NT2/D1 (cell line): ENCODE results near the gene PTPRN2.

Experiments used
- YY1 ChIP-seq: IDR thresholded peaks from 2 replicates; pipeline ENCODE4 v1.6.1; 2011; ENCODE audit not compliant: insufficient read length, insufficient read depth
- ZNF274 ChIP-seq: IDR thresholded peaks from 2 replicates; pipeline ENCODE4 v1.6.1; 2011; ENCODE audit warnings: mild to moderate bottlenecking, low read depth, low read length

GRCh38 chr7:158344706-158345300 lies 242.8 kb downstream of the PTPRN2 start:
- TF ChIP-seq ZNF274 (no peak), YY1 (no peak)
